Measurements from ENCODE around the gene MAN2A2. TPM values are rescaled to one million over a fixed set of nuclear protein-coding genes. Genes with fewer than 3 reads are reported as not detected.

MAN2A2 gene
- total and polyA plus RNA-seq, 2 of the 8 experiments (the other 6 are each of a cell fraction or from before 2014, with no cell fraction given), result 23.1 to 29.7 TPM

Small RNAs within 50 kb of the gene (small RNA-seq; reads per million reads assigned to genes)
- not detected for gene RN7SL363P (ENCODE audit: insufficient read depth)

Other genes with a start within 250 kb of the MAN2A2 start
- 45.6 and 46.7 TPM in 2 replicates for gene BLM, start 186.0 kb upstream of the MAN2A2 start, total RNA-seq (2021; fragmentation: NEBNext Ultra II Directional; extraction: Animal tissue kit (Norgen Biotek cat#: 25700))
- 10.4 and 15.2 TPM in 2 replicates for gene BLM, start 186.0 kb upstream of the MAN2A2 start, polyA plus RNA-seq (2011; rRNA removed)
- gene FURIN, start 34.7 kb upstream of the MAN2A2 start, total RNA-seq (2021; fragmentation: NEBNext Ultra II Directional; extraction: Animal tissue kit (Norgen Biotek cat#: 25700)), result 28.0 and 32.1 TPM in 2 replicates
- gene FURIN, start 34.7 kb upstream of the MAN2A2 start, polyA plus RNA-seq (2011; rRNA removed), result 15.8 and 22.5 TPM in 2 replicates
- 6.8 and 8.6 TPM in 2 replicates for gene FES, start 18.8 kb upstream of the MAN2A2 start, total RNA-seq (2021; fragmentation: NEBNext Ultra II Directional; extraction: Animal tissue kit (Norgen Biotek cat#: 25700))
- gene FES, start 18.8 kb upstream of the MAN2A2 start, polyA plus RNA-seq (2011; rRNA removed), result 8.5 and 10.9 TPM in 2 replicates
- 16.3 and 17.0 TPM in 2 replicates for gene HDDC3, start 29.2 kb downstream of the MAN2A2 start, total RNA-seq (2021; fragmentation: NEBNext Ultra II Directional; extraction: Animal tissue kit (Norgen Biotek cat#: 25700))
- 16.5 and 19.6 TPM in 2 replicates for gene HDDC3, start 29.2 kb downstream of the MAN2A2 start, polyA plus RNA-seq (2011; rRNA removed)
- gene UNC45A, start 32.0 kb downstream of the MAN2A2 start, total RNA-seq (2021; fragmentation: NEBNext Ultra II Directional; extraction: Animal tissue kit (Norgen Biotek cat#: 25700)), result 75.4 and 84.2 TPM in 2 replicates
- 74.1 and 87.2 TPM in 2 replicates for gene UNC45A, start 32.0 kb downstream of the MAN2A2 start, polyA plus RNA-seq (2011; rRNA removed)
- gene RCCD1, start 51.6 kb downstream of the MAN2A2 start, total RNA-seq (2021; fragmentation: NEBNext Ultra II Directional; extraction: Animal tissue kit (Norgen Biotek cat#: 25700)), result 16.2 and 18.8 TPM in 2 replicates
- gene RCCD1, start 51.6 kb downstream of the MAN2A2 start, polyA plus RNA-seq (2011; rRNA removed), result 9.9 and 13.2 TPM in 2 replicates
- 90.7 and 91.4 TPM in 2 replicates for gene PRC1, start 91.2 kb downstream of the MAN2A2 start, total RNA-seq (2021; fragmentation: NEBNext Ultra II Directional; extraction: Animal tissue kit (Norgen Biotek cat#: 25700))
- gene PRC1, start 91.2 kb downstream of the MAN2A2 start, polyA plus RNA-seq (2011; rRNA removed), result 158 and 181 TPM in 2 replicates
- gene VPS33B, start 119.3 kb downstream of the MAN2A2 start, total RNA-seq (2021; fragmentation: NEBNext Ultra II Directional; extraction: Animal tissue kit (Norgen Biotek cat#: 25700)), result 17.3 and 18.3 TPM in 2 replicates
- gene VPS33B, start 119.3 kb downstream of the MAN2A2 start, polyA plus RNA-seq (2011; rRNA removed), result 10.9 and 11.8 TPM in 2 replicates
- 0.20 and 0.46 TPM in 2 replicates for gene SV2B, start 197.0 kb downstream of the MAN2A2 start, total RNA-seq (2021; fragmentation: NEBNext Ultra II Directional; extraction: Animal tissue kit (Norgen Biotek cat#: 25700))
- gene SV2B, start 197.0 kb downstream of the MAN2A2 start, polyA plus RNA-seq (2011; rRNA removed), result 0.09 and 0.22 TPM in 2 replicates